SK-N-SH treated with all-trans-retinoic acid at 6 μM for 48 hours (cell line): ENCODE data around the gene AMIGO1.
"Not testable (repeated sequence)": the region's sequence is repeated elsewhere in the genome, so short reads cannot be mapped to it uniquely, and the experiment has no call there.

Experiments
- ATAC-seq: fragments of 200-7000 bp; cut with Tn5 transposase; 3 replicates; pipeline ENCODE4 v1.9.1; 2020; ENCODE audit warnings: mild to moderate bottlenecking, moderate library complexity
- ARNTL ChIP-seq: fragments of 450-650 bp; formaldehyde crosslinking; IDR thresholded peaks from 2 replicates; pipeline ENCODE4 v1.5.0; 2020; ENCODE audit warnings: low read depth, mild to moderate bottlenecking, moderate library complexity, borderline replicate concordance
- CSDC2 ChIP-seq: fragments of 250-450 bp; sonication (Bioruptor Pico); IDR thresholded peaks from 2 replicates; pipeline ENCODE4 v1.5.0; 2020; ENCODE audit warnings: mild to moderate bottlenecking, moderate library complexity
- ESRRG ChIP-seq: fragments of 250-450 bp; sonication (Bioruptor Pico); IDR thresholded peaks from 2 replicates; pipeline ENCODE4 v1.6.1; 2021; ENCODE audit warnings: mild to moderate bottlenecking
- GLIS3 ChIP-seq: fragments of 250-450 bp; sonication (Bioruptor Pico); IDR thresholded peaks from 2 replicates; pipeline ENCODE4 v1.5.0; 2020; ENCODE audit warnings: mild to moderate bottlenecking, moderate library complexity
- ISL1 ChIP-seq: fragments of 250-450 bp; sonication (Bioruptor Pico); IDR thresholded peaks from 2 replicates; pipeline ENCODE4 v2.1.2; 2022; ENCODE audit warnings: mild to moderate bottlenecking, moderate library complexity
- OSR1 ChIP-seq: fragments of 250-450 bp; sonication (Bioruptor Pico); IDR thresholded peaks from 2 replicates; pipeline ENCODE4 v1.8.0; 2022; ENCODE audit warnings: moderate library complexity, mild to moderate bottlenecking, inconsistent platforms
- PPARA ChIP-seq: fragments of 250-450 bp; sonication (Bioruptor Pico); IDR thresholded peaks from 2 replicates; pipeline ENCODE4 v1.5.0; 2020; ENCODE audit warnings: mild to moderate bottlenecking, borderline replicate concordance
- RARB ChIP-seq: fragments of 250-450 bp; sonication (Bioruptor Pico); IDR thresholded peaks from 2 replicates; pipeline ENCODE4 v1.8.0; 2021; ENCODE audit warnings: mild to moderate bottlenecking, moderate library complexity
- TCF4 ChIP-seq: fragments of 250-450 bp; sonication (Bioruptor Pico); IDR thresholded peaks from 2 replicates; pipeline ENCODE4 v1.8.0; 2021; ENCODE audit warnings: mild to moderate bottlenecking, moderate library complexity, borderline replicate concordance
- ZC3H10 ChIP-seq: fragments of 250-450 bp; sonication (Bioruptor Pico); IDR thresholded peaks from 2 replicates; pipeline ENCODE4 v1.5.1; 2021; ENCODE audit warnings: mild to moderate bottlenecking, moderate library complexity
- ZFP3 ChIP-seq: fragments of 250-450 bp; sonication (Bioruptor Pico); IDR thresholded peaks from 2 replicates; pipeline ENCODE4 v1.5.0; 2020; ENCODE audit warnings: mild to moderate bottlenecking, moderate library complexity
- ZFP30 ChIP-seq: fragments of 450-650 bp; formaldehyde crosslinking; IDR thresholded peaks from 2 replicates; pipeline ENCODE4 v1.5.0; 2022; ENCODE audit warnings: mild to moderate bottlenecking, moderate library complexity
- ZNF565 ChIP-seq: fragments of 450-650 bp; formaldehyde crosslinking; conservative IDR thresholded peaks from 2 replicates; pipeline ENCODE4 v1.5.0; 2020; ENCODE audit warnings: low read depth, mild to moderate bottlenecking, moderate library complexity
- ZNF70 ChIP-seq: fragments of 450-650 bp; formaldehyde crosslinking; IDR thresholded peaks from 2 replicates; pipeline ENCODE4 v1.5.0; 2020; ENCODE audit warnings: mild to moderate bottlenecking, moderate library complexity
- TF ChIP-seq, protein P1 (sequence below): fragments of 250-450 bp; sonication (Bioruptor Pico); IDR thresholded peaks from 2 replicates; pipeline ENCODE4 v1.8.0; 2021; ENCODE audit warnings: low read depth, mild to moderate bottlenecking, moderate library complexity, borderline replicate concordance
- TF ChIP-seq, protein P2 (sequence below): fragments of 250-450 bp; sonication (Bioruptor Pico); IDR thresholded peaks from 2 replicates; pipeline ENCODE4 v1.5.1; 2021; ENCODE audit warnings: mild to moderate bottlenecking, moderate library complexity
- TF ChIP-seq, protein P3 (sequence below): fragments of 250-450 bp; sonication (Bioruptor Pico); IDR thresholded peaks from 2 replicates; pipeline ENCODE4 v1.5.0; 2020; ENCODE audit warnings: mild to moderate bottlenecking, moderate library complexity
- TF ChIP-seq, protein P4 (sequence below): fragments of 250-450 bp; sonication (Bioruptor Pico); IDR thresholded peaks from 2 replicates; pipeline ENCODE4 v1.5.1; 2020; ENCODE audit warnings: low read depth, mild to moderate bottlenecking, moderate library complexity

AMIGO1 gene

DNA sequence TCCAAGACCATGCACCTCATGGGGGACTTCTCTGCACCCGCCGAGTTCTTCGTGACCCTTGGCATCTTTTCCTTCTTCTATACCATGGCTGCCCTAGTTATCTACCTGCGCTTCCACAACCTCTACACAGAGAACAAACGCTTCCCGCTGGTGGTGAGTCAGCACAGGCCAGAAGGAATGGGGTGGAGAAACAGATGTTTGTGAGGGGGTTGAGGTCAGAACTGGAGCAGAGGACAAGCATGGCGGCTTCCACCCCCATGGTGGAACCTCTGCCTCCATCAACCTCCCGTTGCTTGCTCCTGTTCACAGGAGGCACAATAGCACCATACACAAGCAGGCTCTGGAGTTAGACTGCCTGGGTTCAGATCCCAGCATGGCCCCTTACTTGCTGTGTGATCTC lies 32.7 kb downstream of the AMIGO1 start:
- no peak for ATAC-seq
- TF ChIP-seq ESRRG (CRISPR knock-in tag) (no peak), ZNF565 (CRISPR knock-in tag) (no peak), ZC3H10 (CRISPR knock-in tag) (no peak), PPARA (no peak)
- TF ChIP-seq, protein P1, sequence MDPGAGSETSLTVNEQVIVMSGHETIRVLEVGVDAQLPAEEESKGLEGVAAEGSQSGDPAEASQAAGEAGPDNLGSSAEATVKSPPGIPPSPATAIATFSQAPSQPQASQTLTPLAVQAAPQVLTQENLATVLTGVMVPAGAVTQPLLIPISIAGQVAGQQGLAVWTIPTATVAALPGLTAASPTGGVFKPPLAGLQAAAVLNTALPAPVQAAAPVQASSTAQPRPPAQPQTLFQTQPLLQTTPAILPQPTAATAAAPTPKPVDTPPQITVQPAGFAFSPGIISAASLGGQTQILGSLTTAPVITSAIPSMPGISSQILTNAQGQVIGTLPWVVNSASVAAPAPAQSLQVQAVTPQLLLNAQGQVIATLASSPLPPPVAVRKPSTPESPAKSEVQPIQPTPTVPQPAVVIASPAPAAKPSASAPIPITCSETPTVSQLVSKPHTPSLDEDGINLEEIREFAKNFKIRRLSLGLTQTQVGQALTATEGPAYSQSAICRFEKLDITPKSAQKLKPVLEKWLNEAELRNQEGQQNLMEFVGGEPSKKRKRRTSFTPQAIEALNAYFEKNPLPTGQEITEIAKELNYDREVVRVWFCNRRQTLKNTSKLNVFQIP (CRISPR knock-in tag): no peak

DNA sequence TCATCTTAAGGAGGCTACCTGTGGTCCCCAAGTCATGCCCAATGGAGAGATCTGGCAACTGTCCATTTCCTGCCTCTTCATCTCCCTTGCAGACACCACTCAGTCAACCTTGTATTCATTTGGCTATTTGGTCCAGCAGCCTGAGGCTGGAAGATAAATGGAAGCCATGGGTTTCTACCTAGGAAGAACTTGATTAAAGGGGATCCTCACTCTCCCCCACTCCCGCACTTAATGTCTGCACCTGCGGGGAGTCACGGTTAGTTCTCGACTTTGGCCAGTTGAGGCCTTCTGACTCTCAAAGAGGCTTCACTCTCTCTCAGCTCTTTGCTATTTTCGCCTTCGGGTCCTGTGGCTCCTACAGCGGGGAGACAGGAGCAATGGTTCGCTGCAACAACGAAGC lies 34.3 kb downstream of the AMIGO1 start:
- TF ChIP-seq PPARA (no peak), CSDC2 (CRISPR knock-in tag) (no peak), ZFP3 (CRISPR knock-in tag) (no peak), OSR1 (CRISPR knock-in tag) (no peak), GLIS3 (no peak)
- TF ChIP-seq, all 23 proteins: peak for 0
- no peak for ATAC-seq

DNA sequence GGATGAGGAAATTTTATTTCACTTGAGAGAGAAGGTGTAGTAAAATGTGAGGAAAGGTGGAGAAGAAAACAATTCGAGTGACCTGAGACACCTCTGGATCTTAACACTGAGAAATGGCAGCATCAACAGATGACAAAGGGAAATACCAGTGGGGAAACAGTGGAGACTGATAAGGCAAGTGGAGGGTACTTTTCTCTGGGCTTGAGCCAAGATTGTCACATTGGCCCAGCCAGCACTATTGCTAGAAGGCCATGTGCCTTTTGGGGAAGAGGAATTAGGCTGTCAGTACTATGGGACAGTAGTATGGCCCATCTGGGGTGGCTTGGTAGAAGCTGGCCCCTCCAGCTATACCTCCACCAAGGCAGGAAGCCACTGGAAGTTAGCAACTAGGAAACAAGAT lies 34.8 kb downstream of the AMIGO1 start:
- no peak for ATAC-seq
- no peak for TF ChIP-seq OSR1 (CRISPR knock-in tag)
- no peak for TF ChIP-seq GLIS3
- no peak for TF ChIP-seq ZNF565 (CRISPR knock-in tag)
- TF ChIP-seq, protein P2, sequence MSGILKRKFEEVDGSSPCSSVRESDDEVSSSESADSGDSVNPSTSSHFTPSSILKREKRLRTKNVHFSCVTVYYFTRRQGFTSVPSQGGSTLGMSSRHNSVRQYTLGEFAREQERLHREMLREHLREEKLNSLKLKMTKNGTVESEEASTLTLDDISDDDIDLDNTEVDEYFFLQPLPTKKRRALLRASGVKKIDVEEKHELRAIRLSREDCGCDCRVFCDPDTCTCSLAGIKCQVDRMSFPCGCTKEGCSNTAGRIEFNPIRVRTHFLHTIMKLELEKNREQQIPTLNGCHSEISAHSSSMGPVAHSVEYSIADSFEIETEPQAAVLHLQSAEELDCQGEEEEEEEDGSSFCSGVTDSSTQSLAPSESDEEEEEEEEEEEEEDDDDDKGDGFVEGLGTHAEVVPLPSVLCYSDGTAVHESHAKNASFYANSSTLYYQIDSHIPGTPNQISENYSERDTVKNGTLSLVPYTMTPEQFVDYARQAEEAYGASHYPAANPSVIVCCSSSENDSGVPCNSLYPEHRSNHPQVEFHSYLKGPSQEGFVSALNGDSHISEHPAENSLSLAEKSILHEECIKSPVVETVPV (CRISPR knock-in tag): no peak
- TF ChIP-seq RARB: no peak
- no peak for TF ChIP-seq ZNF70 (CRISPR knock-in tag)
- TF ChIP-seq ZFP3 (CRISPR knock-in tag): no peak
- TF ChIP-seq ESRRG (CRISPR knock-in tag): no peak
- no peak for TF ChIP-seq TCF4 (CRISPR knock-in tag)
- TF ChIP-seq, protein P3, sequence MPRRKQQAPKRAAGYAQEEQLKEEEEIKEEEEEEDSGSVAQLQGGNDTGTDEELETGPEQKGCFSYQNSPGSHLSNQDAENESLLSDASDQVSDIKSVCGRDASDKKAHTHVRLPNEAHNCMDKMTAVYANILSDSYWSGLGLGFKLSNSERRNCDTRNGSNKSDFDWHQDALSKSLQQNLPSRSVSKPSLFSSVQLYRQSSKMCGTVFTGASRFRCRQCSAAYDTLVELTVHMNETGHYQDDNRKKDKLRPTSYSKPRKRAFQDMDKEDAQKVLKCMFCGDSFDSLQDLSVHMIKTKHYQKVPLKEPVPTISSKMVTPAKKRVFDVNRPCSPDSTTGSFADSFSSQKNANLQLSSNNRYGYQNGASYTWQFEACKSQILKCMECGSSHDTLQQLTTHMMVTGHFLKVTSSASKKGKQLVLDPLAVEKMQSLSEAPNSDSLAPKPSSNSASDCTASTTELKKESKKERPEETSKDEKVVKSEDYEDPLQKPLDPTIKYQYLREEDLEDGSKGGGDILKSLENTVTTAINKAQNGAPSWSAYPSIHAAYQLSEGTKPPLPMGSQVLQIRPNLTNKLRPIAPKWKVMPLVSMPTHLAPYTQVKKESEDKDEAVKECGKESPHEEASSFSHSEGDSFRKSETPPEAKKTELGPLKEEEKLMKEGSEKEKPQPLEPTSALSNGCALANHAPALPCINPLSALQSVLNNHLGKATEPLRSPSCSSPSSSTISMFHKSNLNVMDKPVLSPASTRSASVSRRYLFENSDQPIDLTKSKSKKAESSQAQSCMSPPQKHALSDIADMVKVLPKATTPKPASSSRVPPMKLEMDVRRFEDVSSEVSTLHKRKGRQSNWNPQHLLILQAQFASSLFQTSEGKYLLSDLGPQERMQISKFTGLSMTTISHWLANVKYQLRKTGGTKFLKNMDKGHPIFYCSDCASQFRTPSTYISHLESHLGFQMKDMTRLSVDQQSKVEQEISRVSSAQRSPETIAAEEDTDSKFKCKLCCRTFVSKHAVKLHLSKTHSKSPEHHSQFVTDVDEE (CRISPR knock-in tag): no peak
- TF ChIP-seq, protein P1 (CRISPR knock-in tag): no peak
- TF ChIP-seq ISL1: no peak
- no peak for TF ChIP-seq CSDC2 (CRISPR knock-in tag)
- TF ChIP-seq, protein P4, sequence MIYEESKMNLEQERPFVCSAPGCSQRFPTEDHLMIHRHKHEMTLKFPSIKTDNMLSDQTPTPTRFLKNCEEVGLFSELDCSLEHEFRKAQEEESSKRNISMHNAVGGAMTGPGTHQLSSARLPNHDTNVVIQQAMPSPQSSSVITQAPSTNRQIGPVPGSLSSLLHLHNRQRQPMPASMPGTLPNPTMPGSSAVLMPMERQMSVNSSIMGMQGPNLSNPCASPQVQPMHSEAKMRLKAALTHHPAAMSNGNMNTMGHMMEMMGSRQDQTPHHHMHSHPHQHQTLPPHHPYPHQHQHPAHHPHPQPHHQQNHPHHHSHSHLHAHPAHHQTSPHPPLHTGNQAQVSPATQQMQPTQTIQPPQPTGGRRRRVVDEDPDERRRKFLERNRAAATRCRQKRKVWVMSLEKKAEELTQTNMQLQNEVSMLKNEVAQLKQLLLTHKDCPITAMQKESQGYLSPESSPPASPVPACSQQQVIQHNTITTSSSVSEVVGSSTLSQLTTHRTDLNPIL (CRISPR knock-in tag): no peak
- no peak for TF ChIP-seq ARNTL (CRISPR knock-in tag)
- no peak for TF ChIP-seq ZFP30

DNA sequence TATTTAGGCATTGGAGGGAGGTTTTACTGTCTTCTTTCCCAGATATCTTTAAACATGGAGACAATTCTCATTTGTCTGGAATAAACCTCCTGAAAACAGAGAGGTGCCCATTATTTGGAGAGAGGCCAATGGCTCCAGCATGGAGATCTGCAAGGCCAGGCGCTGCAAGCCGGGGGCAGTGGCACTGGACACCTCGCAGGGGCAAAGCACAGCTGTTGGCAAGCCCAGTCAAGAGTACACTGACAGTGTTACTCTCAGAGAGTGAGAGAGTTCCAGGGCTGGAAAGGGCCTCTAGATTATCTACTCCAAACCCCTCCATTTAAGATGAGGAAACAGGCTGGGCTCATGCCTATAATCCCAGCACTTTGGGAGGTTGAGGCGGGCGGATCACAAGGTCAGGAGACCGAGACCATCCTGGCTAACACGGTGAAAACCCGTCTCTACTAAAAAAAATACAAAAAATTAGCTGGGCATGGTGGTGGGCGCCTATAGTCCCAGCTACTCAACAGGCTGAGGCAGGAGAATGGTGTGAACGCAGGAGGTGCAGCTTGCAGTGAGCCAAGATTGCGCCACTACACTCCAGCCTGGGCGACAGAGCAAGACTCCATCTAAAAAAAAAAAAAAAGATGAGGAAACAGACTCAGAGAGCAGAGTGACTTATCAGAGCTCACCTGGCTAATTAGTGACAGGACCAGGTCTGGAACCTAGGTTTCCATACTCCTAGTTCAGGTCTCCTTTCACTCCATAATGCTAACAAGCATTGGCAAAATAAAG lies 36.1 kb downstream of the AMIGO1 start:
- not testable (repeated sequence) for ATAC-seq
